Progenitor cell of endocrine pancreas (in vitro differentiated cells): ENCODE measurements around the gene ELOF1. TPM values are rescaled to one million over a fixed set of nuclear protein-coding genes. Genes with fewer than 3 reads are reported as not detected.
A peak's percentile ranks its signal among the peaks of the same experiment; 100 is the strongest.

Source experiments
- DNase-seq: peaks from one replicate; pipeline ENCODE4 v3.0.0; 2021; ENCODE audit warnings: low spot score; ENCODE audit not compliant: unreplicated experiment
- H3K27ac Mint-ChIP-seq: 2 replicates; pipeline ENCODE4 v1.8.0; 2021; ENCODE audit warnings: mild to moderate bottlenecking, moderate library complexity, mixed read lengths
- H3K27me3 Mint-ChIP-seq: 2 replicates; pipeline ENCODE4 v1.8.0; 2021; ENCODE audit warnings: mixed read lengths
- H3K36me3 Mint-ChIP-seq: 2 replicates; pipeline ENCODE4 v1.8.0; 2022; ENCODE audit warnings: mixed read lengths; ENCODE audit not compliant: insufficient read depth
- H3K4me1 Mint-ChIP-seq: 2 replicates; pipeline ENCODE4 v1.8.0; 2021; ENCODE audit warnings: low read depth, mixed read lengths
- H3K4me3 Mint-ChIP-seq: 2 replicates; pipeline ENCODE4 v1.8.0; 2021; ENCODE audit warnings: low read depth, mild to moderate bottlenecking, moderate library complexity, mixed read lengths
- H3K9me3 Mint-ChIP-seq: 2 replicates; pipeline ENCODE4 v1.8.0; 2021; ENCODE audit warnings: low read depth, mixed read lengths
- CTCF ChIP-seq: fragments of 200-600 bp; sonication (generic); IDR thresholded peaks from one replicate; pipeline ENCODE4 v1.5.0; 2021; ENCODE audit warnings: antibody characterized with exemption, mild to moderate bottlenecking; ENCODE audit not compliant: unreplicated experiment
- total RNA-seq: library from RNA; stranded (reverse); gene quantifications from 2 replicates; pipeline ENCODE4 v1.2.1, GENCODE V29; 2021

ELOF1 gene
- total RNA-seq, 1 donor from 2014 or later = 56.5 TPM

- H3K9me3 Mint-ChIP-seq = no peaks in the 10 kb centered on the region
- no peak for TF ChIP-seq CTCF
- no peak overlapping the region for H3K27ac Mint-ChIP-seq
- no peak overlapping the region for H3K4me3 Mint-ChIP-seq
- peaks cover 4% of the 10 kb centered on the region for H3K36me3 Mint-ChIP-seq
- DNase-seq = no peak
- H3K4me1 Mint-ChIP-seq = no peaks in the 10 kb centered on the region
- H3K27me3 Mint-ChIP-seq = no peaks in the 10 kb centered on the region
Measured at GRCh38 chr19:11519138-11519537, 39.9 kb downstream of the ELOF1 start.

- Mint-ChIP-seq H3K36me3 (peaks cover 8% of the 10 kb centered on the region), H3K27me3 (no peaks in the 10 kb centered on the region), H3K4me3 (no peak overlapping the region), H3K9me3 (no peaks in the 10 kb centered on the region), H3K27ac (no peak overlapping the region), H3K4me1 (no peaks in the 10 kb centered on the region)
- DNase-seq = no peak
- TF ChIP-seq CTCF = no peak
Measured at GRCh38 chr19:11513946-11514345, 45.1 kb downstream of the ELOF1 start.

- no peaks in the 10 kb centered on the region for H3K9me3 Mint-ChIP-seq
- peaks cover 5% of the 10 kb centered on the region for H3K4me1 Mint-ChIP-seq
- peaks cover 5% of the 10 kb centered on the region for H3K36me3 Mint-ChIP-seq
- no peak for TF ChIP-seq CTCF
- H3K27ac Mint-ChIP-seq = peak overlapping the region; percentile 67
- no peaks in the 10 kb centered on the region for H3K27me3 Mint-ChIP-seq
- no peak overlapping the region for H3K4me3 Mint-ChIP-seq
- no peak for DNase-seq
Measured at GRCh38 chr19:11510444-11510843, 48.6 kb downstream of the ELOF1 start.

- peaks cover 4% of the 10 kb centered on the region for H3K36me3 Mint-ChIP-seq
- no peak for DNase-seq
- H3K27me3 Mint-ChIP-seq = no peaks in the 10 kb centered on the region
- no peak overlapping the region for H3K27ac Mint-ChIP-seq
- H3K4me3 Mint-ChIP-seq = peak overlapping the region; percentile 80
- no peak for TF ChIP-seq CTCF
- H3K4me1 Mint-ChIP-seq = peaks cover 12% of the 10 kb centered on the region
- no peaks in the 10 kb centered on the region for H3K9me3 Mint-ChIP-seq
Measured at GRCh38 chr19:11507370-11508078, 51.5 kb downstream of the ELOF1 start.

- no peak for DNase-seq
- Mint-ChIP-seq H3K9me3 (no peaks in the 10 kb centered on the region), H3K27ac (no peak overlapping the region), H3K4me1 (peaks cover 12% of the 10 kb centered on the region), H3K4me3 (peak overlapping the region; percentile 80), H3K27me3 (no peaks in the 10 kb centered on the region), H3K36me3 (peaks cover 4% of the 10 kb centered on the region)
- no peak for TF ChIP-seq CTCF
Measured at GRCh38 chr19:11506967-11507366, 52.1 kb downstream of the ELOF1 start.
